Heart left ventricle (tissue), 13 donors: Measurements from ENCODE around the gene ASMT.

ENCODE experiments used
- POLR2A ChIP-seq, 2 donors: fragments of 450-650 bp; IDR thresholded peaks; one replicate each; pipeline ENCODE4 v1.6.1; 2017; ENCODE audit warnings: antibody characterized with exemption in 2 of 2, mild to moderate bottlenecking in 2 of 2, moderate library complexity in 2 of 2
- TF ChIP-seq, protein P1 (sequence below), 12 donors: fragments of 200-600 bp; sonication (generic) in 4 of 12; IDR thresholded peaks; one replicate each; pipeline versions ENCODE4 v1.5.0 to v1.8.0; 2018 to 2022; ENCODE audit warnings: antibody characterized with exemption in 12 of 12, mild to moderate bottlenecking in 5 of 12
- donor health status: ischemic (EF 13 %, LVEDD 7.1; RV severe dilation, severe dysfunction).
- donor health status: DM: no; HTN: yes; CAD: no.
- donor health status: DM: no; HTN: no; CAD: no.
- donor health status: ischemic (EF 25% LVEDD 6.9; RV normal size, moderate dysfunction).
- donor health status: ischemic (EF 25% LVEDD 5.7; RV mildly dilated, moderate dysfunction).
- donor health status: ischemic (EF 35%, LVEDD 5.7; RV mildly dilated, moderate dysfunction).
- donor health status: nonischemic (EF 11% LVEDD 7.7; RV severe dilation, severe dysfunction).
- donor health status: DM: yes; HTN: yes; CAD: no.
- donor health status: PGD.
- donor health status: ischemic (EF 29% LVEDD 5.4; RV normal size, mild dysfunction).
- donor health status: nonischemic (EF 23%, LVEDD 6.1; RV moderate dilation, normal function).

DNA sequence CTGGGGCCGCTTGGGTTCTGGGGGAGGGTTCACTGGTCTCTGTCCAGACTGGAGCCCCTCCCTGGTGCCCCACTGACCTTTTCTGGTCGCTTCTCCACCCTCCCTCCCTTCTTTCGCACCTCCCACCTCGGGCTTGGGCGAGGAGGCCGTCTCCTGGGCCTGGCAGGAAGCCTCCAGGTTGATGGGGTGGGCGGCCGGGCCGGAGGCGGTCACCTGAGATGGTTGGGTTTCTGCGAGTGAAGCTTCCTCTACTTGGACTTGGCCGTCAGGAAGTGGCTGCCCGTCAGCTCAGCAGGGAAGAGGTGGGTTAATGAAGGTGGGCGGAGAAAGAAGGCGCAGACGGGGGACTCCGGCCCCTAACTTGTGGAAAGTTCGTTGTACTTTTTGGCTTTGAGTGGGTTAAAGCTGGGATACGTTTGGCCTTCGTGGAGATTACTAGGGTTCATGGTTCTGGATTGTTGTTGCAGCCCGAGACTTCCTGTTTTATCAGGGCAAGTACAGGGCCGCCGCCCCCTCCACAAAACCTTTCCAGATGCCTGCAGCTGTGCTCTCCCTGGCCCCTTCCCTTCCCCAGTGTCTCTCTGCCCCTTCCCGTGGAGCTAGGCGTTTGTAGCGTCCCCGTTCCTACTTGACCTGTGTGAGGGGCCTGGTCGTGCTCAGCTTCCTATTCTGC is 22.3 kb upstream of the ASMT start:
- TF ChIP-seq, protein P1, sequence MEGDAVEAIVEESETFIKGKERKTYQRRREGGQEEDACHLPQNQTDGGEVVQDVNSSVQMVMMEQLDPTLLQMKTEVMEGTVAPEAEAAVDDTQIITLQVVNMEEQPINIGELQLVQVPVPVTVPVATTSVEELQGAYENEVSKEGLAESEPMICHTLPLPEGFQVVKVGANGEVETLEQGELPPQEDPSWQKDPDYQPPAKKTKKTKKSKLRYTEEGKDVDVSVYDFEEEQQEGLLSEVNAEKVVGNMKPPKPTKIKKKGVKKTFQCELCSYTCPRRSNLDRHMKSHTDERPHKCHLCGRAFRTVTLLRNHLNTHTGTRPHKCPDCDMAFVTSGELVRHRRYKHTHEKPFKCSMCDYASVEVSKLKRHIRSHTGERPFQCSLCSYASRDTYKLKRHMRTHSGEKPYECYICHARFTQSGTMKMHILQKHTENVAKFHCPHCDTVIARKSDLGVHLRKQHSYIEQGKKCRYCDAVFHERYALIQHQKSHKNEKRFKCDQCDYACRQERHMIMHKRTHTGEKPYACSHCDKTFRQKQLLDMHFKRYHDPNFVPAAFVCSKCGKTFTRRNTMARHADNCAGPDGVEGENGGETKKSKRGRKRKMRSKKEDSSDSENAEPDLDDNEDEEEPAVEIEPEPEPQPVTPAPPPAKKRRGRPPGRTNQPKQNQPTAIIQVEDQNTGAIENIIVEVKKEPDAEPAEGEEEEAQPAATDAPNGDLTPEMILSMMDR (IDR thresholded peaks at IDR 0.05): no peak
- no peak for TF ChIP-seq POLR2A (IDR thresholded peaks at IDR 0.05)
